Skin of body (tissue), 2 donors: ENCODE results near the gene DNM1. TPM values are rescaled to one million over a fixed set of nuclear protein-coding genes. Genes with fewer than 3 reads are reported as not detected.
A peak's percentile ranks its signal among the peaks of the same experiment; 100 is the strongest.
"Not testable (repeated sequence)": the region's sequence is repeated elsewhere in the genome, so short reads cannot be mapped to it uniquely, and the experiment has no call there.

Experiments
- DNase-seq: peaks from one replicate; lab custom pipeline; 2025; lab: John Stamatoyannopoulos, UW
- total RNA-seq: library from RNA; depleted of rRNA; stranded (reverse); fragments of >200 nt; gene quantifications from one replicate; pipeline ENCODE4 v1.2.3, GENCODE V29; 2014

The DNM1 gene
- total RNA-seq, 1 donor from 2014 or later, result 58.4 TPM

DNA sequence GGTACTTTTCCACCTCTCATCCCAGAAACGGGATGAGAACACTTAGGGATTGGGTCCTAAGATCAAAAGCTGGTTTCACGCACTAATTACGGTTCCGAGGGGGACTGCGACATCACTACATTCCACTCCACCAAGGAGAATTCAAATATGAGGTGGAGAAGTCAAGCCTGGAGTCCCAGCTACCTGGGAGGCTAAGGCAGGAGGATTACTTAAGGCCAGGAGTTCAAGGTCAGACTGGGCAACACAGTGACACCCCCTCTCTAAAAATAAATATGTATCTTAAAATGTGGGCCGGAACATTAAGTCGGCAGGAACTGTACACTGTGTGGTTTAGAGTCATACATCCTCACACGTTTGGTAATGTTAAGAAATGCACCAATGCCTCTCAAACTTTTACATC lies 71.1 kb downstream of the DNM1 start:
- no peak for DNase-seq

DNA sequence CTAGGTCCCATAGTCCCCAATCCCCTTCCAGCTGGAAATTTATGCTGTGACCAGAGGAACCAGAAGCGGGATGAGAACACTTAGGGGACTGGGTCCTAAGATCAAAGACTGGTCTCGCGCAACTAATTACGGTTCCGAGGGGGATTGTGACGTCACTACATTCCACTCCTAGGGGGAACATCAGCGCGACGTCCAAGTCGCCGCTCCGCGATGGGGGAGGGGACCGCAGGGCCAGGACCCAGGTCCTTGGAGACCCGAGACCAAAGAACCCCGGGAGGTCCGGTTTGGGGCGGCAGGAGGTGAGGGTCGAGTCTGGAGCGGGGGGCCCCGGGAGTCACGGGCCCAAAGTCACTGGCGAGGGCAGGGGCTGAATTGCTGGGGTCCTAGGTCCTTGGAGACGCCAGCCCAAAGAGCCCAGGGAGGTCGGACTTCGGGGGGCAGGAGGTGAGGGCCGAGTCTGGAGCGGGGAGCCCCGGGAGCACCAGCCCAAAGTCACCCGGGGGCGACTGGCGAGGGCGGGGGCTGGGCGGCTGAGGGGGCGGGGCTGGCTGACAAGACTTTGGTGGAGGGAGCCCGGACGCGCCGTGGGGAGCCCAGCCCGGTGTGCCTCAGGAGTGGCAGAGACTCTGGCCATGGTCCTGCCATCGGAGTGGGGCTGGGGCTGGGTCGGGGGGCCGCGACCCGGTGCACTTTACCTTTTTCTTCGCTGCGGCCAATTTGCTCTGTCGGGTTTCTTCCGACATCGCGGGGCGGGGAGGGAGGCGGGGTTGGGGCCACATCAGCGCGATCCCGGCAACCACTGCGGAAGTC lies 72.2 kb downstream of the DNM1 start, which contains the start of gene GOLGA2:
Gene GOLGA2, minus strand, starts transcription at position 810 of the 810 bp plus-strand sequence. Its CDS starts 31 bp downstream, at position 779.
- peak; percentile 38 for DNase-seq

- DNase-seq, result peak; percentile 100
Observed at GRCh38 chr9:128276008-128276573, 72.9 kb downstream of the DNM1 start, which contains the start of gene SWI5. TSS of gene SWI5 (plus strand) at chr9:128276276.

- peak; percentile 49 for DNase-seq
Observed at GRCh38 chr9:128276574-128277270, 73.5 kb downstream of the DNM1 start.

- not testable (repeated sequence) for DNase-seq
Observed at GRCh38 chr9:128279088-128280073, 76.2 kb downstream of the DNM1 start.

GRCh38 chr9:128280084-128280622 lies 77.0 kb downstream of the DNM1 start:
- no peak for DNase-seq

- DNase-seq, result no peak
Observed at GRCh38 chr9:128282500-128282899, 79.3 kb downstream of the DNM1 start.

GRCh38 chr9:128285033-128285784 lies 82.0 kb downstream of the DNM1 start:
- DNase-seq, result no peak

- DNase-seq, result no peak
Observed at GRCh38 chr9:128286440-128286839, 83.3 kb downstream of the DNM1 start.

DNA sequence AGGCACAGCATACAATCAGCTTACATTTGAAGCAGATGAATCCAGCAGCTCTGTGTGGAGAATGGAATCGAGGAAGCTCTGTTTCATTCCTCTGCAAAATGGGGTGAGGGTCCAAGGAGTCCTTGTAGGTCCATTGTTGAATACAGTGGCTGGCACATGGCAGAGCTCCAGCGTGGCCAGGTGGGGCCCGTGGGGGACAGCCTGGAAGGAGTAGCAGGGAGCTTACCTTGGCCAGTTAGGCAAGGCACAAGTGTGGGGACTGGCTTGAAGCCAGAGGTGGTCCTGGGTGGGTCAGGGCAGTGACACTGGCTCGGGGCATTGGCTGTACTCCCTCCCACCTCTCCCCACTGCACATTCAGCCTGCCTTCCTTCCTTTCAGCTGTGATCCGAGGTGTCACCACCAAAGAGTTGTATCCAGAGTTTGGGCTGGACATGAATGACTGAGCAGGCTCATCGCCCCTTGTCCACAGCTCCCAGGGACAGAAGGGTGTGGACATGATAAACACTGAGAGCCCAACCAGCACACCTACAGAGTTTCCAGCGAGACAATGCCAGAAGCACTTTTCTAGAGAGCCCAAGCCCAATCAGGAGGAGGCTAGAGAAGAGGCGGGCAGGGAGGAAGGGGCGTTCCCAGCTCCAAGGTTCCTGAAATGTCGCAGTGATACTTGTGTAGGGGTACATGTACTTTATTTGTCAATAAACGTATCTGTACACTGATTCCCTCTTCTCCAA lies 85.3 kb downstream of the DNM1 start:
- no peak for DNase-seq

DNA sequence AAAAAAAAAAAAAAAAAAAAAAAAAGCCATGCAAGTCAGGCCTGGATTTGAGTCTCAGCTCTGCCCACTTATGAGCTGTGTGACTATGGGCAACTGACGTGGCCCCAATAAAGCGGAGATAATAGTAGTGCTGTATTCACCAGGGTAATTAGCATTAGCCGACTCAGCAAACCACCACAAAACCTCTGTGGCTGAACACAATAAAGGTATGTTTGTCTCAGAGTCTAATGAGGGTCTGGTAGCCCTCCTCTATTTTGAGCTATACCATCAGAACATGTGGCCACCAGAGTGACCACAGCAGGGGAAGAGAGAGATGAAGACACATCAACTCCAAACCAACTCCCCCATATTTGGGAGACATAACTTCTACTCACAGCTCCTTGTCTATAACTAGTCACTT lies 88.8 kb downstream of the DNM1 start:
- DNase-seq, result no peak

- no peak for DNase-seq
Observed at GRCh38 chr9:128293091-128293490, 89.9 kb downstream of the DNM1 start.

DNA sequence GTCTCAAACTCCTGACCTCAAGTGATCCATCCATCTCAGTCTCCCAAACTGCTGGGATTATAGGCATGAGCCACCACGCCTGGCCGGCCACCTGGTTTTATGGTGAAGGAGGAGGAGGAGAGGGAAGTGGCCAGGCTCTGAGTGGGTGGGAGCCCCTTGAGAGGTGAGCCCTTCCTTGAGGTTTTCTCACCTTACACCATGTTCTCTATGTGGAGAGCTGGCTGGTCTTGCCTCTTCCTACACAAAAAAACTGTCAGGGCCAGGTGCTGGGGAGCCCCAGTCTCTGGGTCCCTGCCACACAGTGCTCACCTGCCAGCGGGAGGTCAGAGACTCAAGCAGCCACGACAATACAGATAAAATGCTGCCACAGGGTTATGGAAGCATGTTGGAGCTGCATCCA lies 91.0 kb downstream of the DNM1 start:
- no peak for DNase-seq

DNA sequence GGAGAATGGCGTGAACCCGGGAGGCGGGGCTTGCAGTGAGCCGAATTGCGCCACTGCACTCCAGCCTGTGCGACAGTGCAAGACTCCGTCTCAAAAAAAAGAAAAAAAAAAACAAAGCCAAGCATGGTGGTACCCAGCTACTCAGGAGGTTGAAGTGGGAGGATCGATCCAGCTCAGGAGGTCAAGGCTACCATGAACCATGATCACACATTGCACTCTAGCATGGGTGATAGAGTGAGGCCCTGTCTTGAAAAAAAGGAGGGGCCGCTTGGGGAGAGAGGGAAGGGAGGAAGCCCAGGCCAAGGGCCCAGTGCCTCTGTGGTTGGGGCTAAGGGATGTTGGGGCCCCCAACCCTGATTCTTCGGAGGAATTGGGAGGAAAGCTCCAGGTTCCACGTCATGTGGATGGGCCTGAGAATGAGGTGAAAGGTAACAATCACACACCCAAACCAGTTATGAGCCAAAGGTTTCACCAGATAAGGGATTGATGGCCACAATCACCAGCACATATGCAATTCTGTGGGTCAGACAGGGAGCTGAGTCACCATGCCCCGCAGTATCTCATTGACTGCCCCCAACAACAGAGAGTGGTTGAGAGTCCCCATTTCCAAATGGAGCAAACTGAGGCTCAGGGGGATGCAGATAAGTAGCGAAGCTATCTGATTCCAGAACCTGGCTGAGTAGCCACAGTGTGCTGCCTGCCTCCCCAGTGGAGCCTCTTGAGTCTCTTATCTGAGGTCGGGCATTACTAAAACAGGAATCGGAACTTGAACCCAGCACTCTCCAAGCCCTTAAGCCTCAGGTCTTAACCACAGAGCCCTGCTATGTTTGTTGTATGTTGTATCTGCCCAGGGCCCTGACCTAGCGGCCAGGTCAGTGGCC lies 93.4 kb downstream of the DNM1 start:
- no peak for DNase-seq

GRCh38 chr9:128297221-128297773 lies 94.1 kb downstream of the DNM1 start:
- no peak for DNase-seq

DNA sequence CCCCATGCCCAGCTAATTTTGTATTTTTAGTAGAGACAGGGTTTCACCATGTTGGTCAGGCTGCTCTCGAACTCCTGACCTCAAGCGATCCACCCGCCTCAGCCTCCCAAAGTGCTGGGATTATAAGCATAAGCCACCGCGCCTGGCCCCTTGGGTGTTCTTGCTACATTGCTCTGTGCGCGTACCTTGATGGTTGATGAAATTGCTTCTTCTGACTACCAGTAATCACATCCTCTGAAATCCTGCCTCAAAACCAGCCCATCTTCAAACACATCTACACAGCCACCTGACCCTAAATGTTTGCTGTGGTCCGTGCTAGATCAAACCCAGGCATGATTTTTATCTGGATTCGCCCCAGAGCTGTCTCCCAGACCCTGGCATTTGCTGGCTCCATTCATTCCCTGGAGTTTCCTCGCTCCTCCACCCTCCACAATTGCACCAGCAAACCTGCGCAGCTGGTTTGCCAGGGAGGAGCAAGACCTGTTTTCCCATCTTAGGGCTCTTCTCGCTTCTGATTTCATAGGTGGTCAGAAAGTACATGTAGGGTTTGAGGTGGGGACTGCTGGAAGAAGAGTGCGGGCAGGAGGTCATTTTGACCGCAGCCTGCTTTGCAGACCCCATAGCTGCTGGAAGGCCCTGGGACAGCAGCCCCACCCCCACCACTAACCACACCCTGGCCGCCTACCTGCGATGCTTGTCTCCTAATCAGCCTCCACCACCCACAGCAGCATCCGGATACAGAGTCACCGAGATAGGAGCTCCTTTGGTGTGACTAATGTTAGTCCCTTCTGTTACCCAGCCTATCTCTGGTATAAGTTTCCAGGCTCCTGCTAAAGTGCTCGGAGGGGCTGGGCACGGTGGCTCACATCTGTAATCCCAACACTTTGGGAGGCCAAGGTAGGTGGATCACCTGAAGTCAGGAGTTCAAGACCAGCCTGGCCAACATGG lies 95.6 kb downstream of the DNM1 start:
- DNase-seq, result no peak
